GM19240 (cell line): ENCODE data around the gene KCNK7.
"Not testable (repeated sequence)": the region's sequence is repeated elsewhere in the genome, so short reads cannot be mapped to it uniquely, and the experiment has no call there.

Experiments used
- DNase-seq: peaks from one replicate; pipeline ENCODE4 v3.0.0; 2011; ENCODE audit warnings: low spot score; ENCODE audit not compliant: insufficient read length

KCNK7 gene, protein sequence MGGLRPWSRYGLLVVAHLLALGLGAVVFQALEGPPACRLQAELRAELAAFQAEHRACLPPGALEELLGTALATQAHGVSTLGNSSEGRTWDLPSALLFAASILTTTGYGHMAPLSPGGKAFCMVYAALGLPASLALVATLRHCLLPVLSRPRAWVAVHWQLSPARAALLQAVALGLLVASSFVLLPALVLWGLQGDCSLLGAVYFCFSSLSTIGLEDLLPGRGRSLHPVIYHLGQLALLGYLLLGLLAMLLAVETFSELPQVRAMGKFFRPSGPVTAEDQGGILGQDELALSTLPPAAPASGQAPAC

DNA sequence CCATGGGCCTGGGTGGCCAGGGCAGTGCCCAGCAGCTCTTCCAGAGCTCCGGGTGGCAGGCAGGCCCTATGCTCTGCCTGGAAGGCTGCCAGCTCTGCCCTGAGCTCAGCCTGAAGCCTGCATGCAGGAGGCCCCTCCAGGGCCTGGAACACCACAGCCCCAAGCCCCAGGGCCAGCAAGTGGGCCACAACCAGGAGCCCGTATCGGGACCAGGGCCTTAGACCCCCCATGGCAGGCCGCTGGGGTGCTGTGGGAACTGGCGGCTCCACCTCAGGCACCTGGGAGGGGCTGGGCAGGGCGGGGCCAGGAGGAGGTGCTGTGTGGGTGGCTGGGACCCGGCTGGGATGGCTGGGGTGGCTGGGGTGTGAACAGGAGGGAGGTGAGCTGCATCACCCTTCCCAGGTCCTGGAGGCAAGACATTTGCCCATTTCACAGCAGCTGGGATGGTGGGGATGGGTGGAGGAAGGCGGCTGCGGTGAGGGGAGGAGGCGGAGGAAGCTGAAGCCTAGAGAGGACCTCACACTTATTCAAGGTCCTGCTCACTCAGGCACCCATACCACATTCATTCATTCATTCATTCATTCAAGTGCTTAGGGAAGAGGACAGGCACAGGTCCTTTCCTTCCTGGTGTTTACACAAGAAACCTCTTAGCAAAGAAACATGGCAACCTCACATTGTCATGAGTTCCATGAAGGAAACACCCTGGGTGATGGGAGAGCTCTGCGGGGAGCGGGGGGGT lies at the start of gene KCNK7:
TSS of gene KCNK7 (minus strand) at position 258 of the 739 bp plus-strand sequence. CDS start at position 230, 28 bp downstream.
- no peak for DNase-seq

DNA sequence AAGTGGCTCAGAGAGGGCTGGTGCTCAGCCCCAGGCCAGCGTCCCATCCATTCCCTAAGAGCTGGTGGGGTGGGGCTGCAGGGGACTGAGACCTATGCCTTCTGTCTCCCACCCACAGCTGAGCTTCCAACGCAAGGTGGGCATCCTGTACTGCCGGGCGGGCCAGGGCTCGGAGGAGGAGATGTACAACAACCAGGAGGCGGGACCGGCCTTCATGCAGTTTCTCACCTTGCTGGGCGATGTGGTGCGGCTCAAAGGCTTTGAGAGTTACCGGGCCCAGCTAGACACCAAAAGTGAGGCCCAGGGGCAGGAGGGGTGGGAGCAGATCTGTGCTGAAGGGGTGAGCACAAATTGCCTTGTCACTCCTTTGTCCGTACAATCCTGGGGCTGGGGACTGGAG lies 49.2 kb upstream of the KCNK7 start:
- DNase-seq: no peak

DNA sequence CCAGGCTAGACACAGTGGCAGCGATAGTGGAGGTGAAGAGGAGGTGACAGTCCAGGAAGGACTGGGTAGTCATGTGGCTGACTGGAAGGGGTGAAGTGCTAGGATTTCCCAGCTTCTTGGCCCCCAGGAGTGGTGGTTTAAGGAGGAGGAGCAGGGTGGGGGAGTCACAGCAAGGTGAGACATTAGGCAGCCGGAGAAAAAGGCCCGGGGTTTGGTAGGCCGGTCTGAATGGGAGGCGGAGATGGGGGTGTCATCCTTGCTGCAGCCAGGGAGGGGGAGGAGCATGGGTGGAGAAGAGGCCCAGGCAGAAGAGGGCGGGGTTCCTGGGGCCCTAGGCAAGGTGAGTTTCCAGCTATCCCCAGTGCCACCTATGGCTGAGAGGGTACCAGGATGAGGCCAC lies 48.4 kb upstream of the KCNK7 start:
- DNase-seq: no peak

DNA sequence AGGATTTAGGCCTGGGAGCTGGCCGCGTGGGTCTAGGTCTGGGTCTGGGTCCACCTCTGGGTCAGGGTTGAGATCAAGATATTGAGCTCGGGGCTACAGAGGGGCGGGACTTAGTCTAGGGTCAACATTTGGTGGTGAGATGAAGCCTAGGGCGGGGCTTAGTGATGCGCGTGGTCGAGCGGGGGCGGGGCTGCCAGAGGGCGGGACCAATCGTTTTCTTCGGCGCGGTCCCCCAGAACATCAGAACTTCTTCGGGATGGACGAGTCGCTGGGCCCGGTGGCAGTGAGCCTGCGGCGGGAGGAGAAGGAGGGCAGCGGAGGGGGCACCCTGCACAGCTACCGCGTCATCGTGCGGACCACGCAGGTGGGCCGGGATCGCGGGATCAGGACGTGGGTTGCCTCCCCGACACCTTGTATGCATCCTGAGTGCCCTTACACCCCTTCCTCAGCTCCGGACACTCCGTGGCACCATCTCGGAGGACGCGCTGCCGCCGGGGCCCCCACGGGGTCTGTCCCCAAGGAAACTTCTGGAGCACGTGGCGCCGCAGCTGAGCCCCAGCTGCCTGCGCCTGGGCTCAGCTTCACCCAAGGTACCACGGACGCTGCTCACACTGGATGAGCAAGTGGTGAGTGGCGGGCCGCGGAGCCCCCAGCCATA lies 46.5 kb upstream of the KCNK7 start:
- DNase-seq: no peak

DNA sequence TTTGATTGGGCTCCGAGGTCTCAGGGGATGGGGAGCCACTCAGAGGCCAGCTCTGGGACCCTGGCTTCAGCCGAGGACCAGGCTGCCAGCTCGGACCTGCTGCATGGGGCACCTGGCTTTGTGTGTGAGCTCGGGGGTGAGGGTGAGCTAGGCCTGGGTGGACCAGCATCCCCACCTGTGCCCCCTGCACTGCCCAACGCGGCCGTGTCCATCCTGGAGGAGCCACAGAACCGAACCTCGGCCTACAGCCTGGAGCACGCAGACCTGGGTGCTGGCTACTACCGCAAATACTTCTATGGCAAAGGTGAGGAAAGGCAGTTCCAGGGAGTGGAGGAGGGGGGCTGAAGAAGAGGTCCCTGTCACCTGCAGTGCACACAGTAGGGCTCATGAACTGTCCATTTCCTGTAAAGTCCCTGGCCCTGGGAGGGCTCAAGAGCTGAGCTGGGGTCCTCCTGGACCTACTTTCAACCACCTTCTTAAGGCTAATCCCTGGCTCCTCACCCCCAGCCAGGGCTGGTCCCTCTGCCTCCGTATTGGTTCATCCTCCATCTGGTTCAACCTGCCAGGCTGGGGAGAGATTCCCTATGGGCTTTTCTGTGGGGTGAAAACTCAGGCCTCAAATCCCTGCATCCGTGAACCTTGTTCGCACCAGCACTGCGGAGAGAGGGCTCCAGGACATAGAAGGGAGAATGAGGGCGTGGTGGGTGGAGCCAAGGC lies 45.9 kb upstream of the KCNK7 start:
- DNase-seq: no peak

DNA sequence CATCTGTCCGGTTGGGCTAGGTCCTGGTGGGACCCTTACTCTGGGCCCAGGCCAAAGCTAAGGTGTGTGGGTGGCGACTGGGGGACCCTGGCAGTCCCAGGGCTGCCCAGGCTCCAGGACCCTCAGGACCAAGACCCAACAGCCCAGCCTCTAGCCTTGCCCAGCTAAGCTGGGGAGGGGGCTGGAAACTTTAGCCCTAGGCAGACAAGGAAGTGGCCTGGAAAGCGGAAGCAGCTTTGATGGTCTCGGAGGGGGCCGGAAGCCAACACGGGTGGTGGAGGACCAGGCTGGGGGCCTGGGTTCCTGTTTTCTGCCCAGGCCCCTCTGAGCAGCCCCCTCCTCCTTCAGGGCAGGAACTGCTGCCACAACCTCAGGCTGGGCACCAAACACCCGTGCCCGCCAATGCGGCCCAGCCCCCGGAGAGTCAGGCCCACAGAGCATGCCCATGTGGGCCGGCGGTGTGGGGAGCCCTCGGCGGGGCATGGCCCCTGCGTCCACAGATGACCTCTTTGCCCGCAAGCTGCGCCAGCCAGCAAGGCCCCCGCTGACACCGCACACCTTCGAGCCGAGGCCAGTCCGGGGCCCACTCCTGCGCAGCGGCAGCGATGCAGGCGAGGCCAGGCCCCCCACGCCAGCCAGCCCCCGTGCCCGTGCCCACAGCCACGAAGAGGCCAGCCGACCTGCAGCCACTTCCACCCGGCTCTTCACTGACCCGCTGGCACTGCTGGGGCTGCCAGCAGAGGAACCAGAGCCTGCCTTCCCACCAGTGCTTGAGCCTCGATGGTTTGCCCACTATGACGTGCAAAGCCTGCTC lies 45.1 kb upstream of the KCNK7 start:
- DNase-seq: no peak

DNA sequence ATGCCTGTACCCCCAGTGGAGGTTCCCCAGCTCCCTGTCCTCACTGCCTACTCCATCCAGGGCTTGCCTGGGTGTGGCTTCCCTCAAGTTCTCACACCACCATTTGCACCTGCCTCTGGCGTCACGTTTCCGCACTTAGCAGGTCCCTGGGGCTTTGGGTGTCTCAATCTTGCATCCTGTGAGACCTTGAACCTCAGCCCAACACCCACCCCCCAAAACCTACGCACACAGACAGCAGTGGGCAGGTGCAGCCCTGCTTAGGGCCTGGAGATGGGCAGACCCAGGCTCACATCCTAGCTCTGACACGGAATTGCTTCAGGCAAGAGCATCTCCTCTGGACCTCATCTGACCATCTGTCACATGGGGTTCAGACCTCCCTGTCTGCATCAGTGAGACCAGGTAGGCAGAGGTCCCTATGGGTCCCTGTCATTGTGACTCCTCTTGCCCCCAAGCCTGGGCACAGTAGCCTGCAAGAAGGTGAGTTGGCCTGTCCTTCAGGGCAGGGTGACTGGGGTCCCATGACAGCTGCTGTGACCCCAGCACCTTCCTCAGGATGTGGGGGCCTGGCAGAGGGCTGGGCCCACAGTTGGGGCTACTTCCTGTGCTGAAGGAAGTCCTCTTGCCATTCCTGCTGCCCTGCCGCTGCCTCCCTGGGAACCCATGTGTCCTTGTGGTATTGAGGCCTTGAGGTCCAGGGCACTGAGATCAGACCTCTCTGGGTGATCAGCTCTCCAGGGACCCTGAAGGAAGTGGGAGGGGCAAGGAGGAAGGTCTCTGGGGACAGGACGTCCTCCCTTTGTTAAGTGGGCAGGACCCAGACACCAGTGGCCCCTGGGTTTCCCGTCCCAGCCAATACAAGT lies 44.3 kb upstream of the KCNK7 start:
- no peak for DNase-seq

DNA sequence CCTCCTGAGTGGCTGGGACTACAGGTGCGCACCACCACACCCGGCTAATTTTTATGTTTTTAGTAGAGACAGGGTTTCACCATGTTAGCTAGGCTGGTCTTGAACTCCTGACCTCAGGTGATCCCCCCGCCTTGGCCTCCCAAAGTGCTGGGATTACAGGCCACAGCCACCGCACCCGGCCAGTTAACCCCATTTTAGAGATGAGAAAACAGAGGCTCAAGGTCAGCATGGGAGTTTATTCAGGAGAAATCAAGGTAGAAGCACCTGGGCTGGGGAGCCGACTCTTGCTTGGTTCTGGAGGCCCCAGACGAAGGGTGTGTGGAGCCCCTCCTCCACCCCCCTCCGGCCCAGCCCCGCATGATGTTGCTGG lies 43.6 kb upstream of the KCNK7 start:
- DNase-seq: not testable (repeated sequence)

DNA sequence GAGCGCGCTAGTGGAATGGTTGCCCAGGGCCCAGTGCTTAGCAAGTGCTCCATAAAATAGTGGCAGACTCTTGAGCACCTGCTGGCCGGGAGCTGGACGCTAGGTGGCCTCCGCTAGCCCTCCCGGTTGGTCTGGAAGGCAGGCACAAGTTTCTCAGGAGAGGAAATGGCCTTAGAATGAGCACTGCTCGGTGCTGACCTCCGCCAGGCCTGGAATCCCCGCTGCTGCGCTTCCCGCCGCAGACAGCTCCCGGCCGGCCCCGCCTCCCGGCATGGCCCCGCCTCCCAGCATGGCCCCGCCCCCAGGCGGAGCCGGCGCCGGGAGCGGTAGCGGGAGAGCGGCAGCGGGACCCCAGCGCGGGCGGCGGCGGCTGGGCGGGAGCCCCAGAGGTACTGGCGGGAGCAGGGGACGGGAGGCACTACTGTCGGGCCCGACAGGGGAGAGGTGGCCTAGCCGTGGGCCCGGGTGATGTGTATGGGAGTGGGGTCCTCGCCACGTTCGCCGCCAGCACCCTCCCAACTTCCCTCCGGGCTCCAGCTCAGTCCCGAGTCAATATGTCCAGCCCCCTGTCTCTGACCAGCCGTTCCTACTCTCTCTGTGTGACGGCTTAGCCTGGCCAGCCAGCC lies 42.3 kb upstream of the KCNK7 start, which contains the start of gene SIPA1:
TSS of gene SIPA1 (plus strand) at position 308 of the 626 bp plus-strand sequence. CDS start 2,821 bp downstream, outside the sequence.
- DNase-seq: no peak

DNA sequence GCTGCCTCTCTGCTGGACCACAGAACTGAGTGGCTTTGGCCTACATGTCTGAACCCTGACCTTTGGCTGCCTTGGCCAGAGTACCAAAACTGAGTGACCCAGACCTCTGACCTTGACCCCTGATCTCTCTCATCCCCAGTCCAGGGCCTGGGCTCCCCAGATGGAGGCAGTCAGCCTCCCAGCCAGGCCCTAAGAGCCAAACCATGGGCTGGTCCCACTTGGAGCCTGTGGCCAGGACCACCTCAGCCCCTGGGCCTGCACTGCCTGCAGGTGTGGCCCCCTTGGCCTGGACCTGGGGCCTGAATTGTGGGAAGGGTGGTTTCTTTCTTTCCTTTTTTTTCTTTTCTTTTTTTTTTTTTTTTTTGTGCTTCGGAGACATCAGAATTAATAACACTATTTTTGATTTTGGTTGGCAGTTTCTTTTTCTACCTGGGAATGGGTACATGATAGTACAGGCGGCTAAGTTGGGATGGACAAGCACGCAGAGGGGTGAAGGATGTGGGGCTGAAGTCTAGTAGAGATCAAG lies 41.5 kb upstream of the KCNK7 start:
- DNase-seq: no peak

DNA sequence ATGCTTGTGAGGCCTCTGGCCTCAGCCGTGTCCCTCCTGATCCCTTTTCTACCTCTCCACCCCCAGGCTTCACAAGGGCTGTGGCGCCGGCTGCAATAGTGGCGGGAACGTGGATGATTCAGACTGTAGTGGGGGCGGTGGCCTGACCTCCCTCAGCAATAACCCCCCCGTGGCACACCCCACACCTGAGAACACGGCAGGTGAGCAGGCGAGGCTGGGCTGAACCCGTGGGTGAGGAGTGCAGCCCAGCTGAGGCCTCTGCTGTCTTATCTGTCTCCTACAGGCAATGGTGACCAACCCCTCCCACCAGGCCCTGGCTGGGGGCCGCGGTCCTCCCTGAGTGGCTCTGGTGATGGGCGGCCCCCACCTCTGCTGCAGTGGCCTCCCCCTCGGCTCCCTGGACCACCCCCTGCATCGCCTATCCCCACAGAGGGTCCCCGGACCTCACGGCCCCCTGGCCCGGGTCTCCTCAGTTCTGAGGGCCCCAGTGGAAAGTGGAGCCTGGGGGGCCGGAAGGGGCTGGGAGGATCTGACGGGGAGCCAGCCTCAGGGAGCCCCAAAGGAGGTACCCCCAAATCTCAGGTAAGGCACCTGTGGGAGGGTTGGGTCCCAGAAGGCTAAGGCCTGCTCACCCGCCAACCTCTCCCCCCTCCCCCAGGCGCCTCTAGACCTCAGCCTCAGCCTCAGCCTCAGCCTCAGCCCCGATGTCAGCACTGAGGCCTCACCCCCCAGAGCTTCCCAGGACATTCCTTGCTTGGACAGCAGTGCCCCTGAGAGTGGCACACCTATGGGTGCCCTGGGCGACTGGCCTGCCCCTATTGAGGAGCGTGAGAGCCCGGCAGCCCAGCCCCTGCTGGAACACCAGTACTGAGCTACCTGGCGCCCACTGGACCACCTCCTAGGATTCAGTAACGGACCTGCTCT lies 40.8 kb upstream of the KCNK7 start:
- DNase-seq: no peak

DNA sequence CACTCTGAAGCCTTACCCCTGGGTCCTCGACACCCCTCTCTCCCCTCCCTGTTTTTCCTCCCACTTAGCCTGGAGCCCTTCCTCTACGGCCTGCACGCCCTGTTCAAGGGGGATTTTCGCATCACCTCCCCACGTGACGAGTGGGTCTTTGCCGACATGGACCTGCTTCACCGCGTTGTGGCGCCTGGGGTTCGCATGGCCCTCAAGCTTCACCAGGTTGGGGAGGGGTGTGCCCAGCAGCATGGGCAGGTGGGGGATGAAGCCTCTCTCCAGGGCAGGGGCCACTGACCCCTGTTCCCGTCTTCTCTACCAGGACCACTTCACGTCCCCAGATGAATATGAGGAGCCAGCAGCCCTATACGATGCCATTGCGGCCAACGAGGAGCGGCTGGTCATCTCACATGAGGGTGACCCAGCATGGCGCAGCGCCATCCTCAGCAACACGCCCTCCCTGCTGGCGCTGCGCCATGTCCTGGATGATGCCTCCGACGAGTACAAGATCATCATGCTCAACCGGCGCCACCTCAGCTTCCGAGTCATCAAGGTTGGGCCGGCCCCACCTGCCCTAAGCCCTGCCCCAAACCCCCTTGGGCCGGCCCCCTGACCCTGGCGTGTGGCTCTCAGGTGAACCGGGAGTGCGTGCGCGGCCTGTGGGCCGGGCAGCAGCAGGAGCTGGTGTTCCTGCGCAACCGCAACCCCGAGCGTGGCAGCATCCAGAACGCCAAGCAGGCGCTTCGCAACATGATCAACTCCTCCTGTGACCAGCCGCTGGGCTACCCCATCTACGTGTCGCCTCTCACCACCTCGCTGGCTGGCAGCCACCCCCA lies 39.5 kb upstream of the KCNK7 start:
- no peak for DNase-seq

DNA sequence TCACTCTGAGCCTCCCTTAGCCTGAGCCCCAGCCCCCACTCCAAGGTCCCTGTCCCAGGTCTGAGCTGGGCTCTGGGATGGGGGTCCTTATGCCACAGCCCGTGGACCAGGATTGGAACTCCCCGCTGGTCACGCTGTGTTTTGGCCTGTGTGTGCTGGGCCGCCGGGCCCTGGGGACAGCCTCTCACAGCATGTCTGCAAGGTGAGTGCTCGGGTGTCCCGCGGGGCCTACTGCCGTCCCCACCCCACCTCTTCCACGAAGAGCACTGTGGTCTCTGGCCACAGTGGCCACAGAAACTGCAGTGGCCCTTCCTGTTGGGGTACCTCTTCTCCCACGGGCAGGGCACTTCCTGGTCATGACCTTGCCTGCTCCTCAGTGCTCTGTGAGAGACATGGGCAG lies 38.8 kb upstream of the KCNK7 start:
- DNase-seq: no peak

DNA sequence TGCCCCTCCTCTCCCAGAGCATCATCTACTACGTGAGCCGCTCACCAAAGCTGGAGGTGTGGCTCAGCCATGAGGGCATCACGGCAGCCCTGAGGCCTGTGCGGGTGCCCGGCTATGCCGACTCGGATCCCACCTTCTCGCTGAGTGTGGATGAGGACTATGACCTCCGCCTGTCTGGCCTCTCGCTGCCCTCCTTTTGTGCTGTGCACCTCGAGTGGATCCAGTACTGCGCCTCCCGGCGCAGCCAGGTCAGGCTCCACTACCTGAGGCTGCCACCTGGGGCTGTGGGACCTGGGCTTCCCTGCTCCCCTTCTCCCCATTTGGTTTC lies 38.5 kb upstream of the KCNK7 start:
- DNase-seq: no peak

DNA sequence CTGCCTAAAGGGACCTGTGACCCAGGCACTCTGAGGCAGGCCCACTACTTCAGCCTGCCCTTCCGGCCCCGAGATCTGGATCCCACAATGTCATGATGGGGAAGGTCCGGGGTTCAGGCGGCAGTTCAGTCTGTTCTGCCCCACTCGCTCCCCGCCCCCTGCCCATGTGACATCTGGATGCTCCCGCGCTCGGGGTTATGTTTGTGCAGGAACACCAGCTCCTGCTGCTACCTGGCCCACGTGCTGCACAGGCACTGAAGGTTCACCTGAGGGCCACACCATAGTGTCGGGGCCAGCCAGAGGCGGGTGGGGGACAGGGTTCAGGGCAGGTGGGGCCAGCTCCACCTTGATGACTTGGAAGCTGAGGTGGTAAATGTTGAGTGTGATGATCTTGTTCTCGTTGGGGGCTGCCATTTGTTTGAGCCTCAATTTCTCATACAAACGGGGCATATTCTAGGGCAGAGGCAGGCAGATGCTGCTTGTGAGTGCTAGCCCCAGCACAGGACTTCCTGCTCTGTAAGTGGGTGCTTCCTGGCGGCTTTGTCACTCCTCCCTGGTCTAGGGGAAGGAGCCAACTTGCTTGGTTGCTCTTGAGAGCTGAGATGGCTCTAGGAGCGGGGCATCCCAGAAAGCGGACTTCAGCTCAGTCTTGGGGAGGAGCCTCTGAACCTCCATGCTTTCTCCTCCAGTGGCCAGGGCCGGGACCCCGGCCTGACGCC lies 37.9 kb upstream of the KCNK7 start:
- no peak for DNase-seq

DNA sequence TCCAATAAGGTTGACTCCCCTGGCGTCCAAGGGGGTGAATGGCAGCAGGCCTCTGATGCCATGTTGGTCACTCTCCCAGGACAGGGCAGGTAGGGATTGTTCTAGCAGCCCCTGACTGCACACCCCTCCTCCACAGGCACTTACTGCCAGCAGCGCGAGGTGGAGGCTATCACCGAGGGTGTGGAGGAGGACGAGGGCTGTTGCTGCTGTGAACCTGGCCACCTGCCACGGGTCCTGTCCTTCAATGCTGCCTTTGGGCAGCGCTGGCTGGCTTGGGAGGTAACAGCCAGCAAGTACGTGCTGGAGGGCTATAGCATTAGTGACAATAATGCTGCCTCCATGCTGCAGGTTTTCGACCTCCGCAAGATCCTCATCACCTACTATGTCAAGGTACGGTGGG lies 34.6 kb upstream of the KCNK7 start:
- no peak for DNase-seq

DNA sequence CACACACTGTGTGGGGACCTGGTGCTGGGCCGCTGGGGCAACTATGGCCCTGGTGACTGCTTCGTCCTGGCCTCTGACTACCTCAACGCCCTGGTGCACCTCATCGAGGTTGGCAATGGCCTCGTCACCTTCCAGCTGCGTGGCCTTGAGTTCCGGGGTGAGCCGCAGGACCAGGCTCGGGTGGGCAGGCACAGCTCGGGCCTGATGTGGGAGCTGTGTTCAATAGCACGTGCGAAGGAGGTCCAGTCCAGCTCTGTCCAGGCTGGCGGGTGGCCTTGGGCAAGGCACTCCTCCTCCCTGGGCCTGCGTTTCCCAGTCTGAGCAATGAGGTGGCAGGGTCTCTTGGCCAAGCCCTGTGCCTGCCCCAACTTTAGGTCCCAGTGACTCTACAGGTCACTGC lies 34.0 kb upstream of the KCNK7 start:
- DNase-seq: no peak
